Measurements from ENCODE around the gene BICRAL. TPM values are rescaled to one million over a fixed set of nuclear protein-coding genes. Genes with fewer than 3 reads are reported as not detected.

BICRAL gene
- total and polyA plus RNA-seq, 2 donors (not counting 1 experiment from before 2014, with no cell fraction given) = 6.9 to 11.5 TPM

DNA sequence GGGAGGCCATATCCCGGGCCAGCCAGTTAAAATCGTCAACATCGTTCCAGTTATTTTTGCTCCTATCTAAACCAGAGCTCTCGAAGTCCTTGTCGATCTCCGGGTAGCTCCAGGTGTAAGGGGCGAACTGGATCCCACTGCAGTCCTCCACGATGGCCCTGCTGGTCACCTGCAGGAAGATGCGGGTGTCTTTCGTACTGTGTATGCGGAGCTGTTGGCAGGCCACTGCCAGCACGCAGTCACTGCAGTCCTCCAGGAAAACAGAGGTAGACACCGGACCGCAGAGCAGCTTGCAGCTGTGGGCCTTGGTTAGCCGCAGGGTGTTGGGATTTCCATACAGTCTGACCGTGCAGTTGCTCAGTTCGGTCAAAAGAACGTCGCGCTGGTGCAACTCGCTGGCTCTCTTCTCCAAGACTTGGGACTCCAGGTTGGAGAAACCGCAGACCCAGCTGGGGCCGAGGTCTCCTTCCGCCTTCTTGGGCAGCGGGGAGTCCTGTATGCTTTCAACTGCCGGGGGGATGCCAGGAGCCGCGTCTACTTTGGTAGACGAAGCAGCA is 36.7 kb upstream of the BICRAL start:
- peak overlapping the region; percentile 78 to 98 (median 98) for H3K4me3 ChIP-seq (replicated peaks in 1 of 4; ENCODE audit: control extremely low read depth in 1 of 4, insufficient read depth in 1 of 4, low read depth in 3 of 4, low read length in 4 of 4)
- H3K36me3 ChIP-seq (ENCODE audit: control insufficient read depth, insufficient read depth, low read length) = no peaks in the 10 kb centered on the region
- H3K4me2 ChIP-seq (ENCODE audit: extremely low read depth, insufficient read depth, low read length) = peak overlapping the region; percentile 72
- no peak overlapping the region for H2AFZ ChIP-seq (ENCODE audit: low read length)
- peak overlapping the region; percentile 95 for H3K27ac ChIP-seq (ENCODE audit: insufficient read depth, low read length)
- H3K9me3 ChIP-seq (ENCODE audit: control insufficient read depth, insufficient read depth, low read depth, low read length) = no peaks in the 10 kb centered on the region
- peak; percentile 19 to 43 for DNase-seq (ENCODE audit: low read depth in 2 of 2)
- no peak for TF ChIP-seq EZH2 (IDR thresholded peaks at IDR 0.05; ENCODE audit: low read length, missing control alignments)
- TF ChIP-seq, protein P1, sequence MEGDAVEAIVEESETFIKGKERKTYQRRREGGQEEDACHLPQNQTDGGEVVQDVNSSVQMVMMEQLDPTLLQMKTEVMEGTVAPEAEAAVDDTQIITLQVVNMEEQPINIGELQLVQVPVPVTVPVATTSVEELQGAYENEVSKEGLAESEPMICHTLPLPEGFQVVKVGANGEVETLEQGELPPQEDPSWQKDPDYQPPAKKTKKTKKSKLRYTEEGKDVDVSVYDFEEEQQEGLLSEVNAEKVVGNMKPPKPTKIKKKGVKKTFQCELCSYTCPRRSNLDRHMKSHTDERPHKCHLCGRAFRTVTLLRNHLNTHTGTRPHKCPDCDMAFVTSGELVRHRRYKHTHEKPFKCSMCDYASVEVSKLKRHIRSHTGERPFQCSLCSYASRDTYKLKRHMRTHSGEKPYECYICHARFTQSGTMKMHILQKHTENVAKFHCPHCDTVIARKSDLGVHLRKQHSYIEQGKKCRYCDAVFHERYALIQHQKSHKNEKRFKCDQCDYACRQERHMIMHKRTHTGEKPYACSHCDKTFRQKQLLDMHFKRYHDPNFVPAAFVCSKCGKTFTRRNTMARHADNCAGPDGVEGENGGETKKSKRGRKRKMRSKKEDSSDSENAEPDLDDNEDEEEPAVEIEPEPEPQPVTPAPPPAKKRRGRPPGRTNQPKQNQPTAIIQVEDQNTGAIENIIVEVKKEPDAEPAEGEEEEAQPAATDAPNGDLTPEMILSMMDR (conservative IDR thresholded peaks at IDR 0.05 in 1 of 2, IDR thresholded peaks at IDR 0.05 in 1 of 2; ENCODE audit: low read depth in 1 of 2, low read length in 2 of 2) = no peak
- H3K79me2 ChIP-seq (ENCODE audit: control insufficient read depth, insufficient read depth, low read length) = peaks cover 21% of the 10 kb centered on the region
- H3K4me1 ChIP-seq (ENCODE audit: control insufficient read depth, extremely low read depth, insufficient read depth, low read length) = peaks cover 9% of the 10 kb centered on the region
- no peaks in the 10 kb centered on the region for H4K20me1 ChIP-seq (ENCODE audit: control insufficient read depth, extremely low read depth, insufficient read depth, low read length)
- no peaks in the 10 kb centered on the region for H3K27me3 ChIP-seq (ENCODE audit: control insufficient read depth, insufficient read depth, low read length)
- peak overlapping the region; percentile 95 for H3K9ac ChIP-seq (ENCODE audit: insufficient read depth, low read length)

DNA sequence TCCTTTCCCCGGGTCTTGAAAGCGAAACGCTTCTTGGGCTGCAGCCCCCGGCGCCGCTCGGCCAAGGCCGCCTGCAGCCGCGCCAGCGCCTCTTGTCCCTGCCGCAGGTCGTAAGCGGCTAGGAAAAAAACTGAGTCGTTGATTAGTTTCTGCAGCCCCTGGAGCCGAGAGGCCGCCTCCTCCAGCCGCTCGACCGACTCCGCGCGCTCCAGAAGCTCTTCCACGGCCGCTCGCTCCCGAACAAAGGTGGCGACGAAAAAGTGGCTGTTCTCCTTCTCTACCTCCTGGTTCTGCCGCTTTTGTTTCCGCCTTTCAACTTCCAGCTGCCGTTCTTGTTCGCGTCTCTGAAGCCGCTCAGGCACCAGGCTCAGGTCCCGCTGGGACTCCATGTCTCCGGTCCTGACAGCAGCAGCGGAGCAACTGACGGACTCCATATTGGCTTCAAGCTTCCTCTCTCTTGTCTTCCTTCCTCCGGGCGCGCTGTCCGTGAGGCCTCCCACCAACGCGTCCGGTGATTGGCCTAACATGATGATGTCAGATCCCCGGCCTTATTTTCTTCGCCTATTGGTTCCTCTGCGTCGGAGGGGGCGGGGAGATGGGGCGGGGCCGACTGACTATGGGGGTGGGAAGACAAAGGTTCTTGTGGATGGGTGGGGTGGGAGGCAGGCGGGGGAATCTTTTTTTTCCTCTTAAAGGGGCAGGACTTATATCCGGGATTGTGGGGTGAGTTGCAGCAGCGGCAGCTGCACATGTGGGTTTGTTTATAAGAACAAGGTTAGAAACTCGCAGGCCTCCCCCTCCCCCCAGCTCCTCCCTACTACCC is 36.0 kb upstream of the BICRAL start, which contains the start of gene TBCC:
Gene TBCC, minus strand, starts transcription at position 464 of the 823 bp plus-strand sequence. Its CDS starts 30 bp downstream, at position 434.
- Histone ChIP-seq H3K27me3 (ENCODE audit: control insufficient read depth, insufficient read depth, low read length) (no peaks in the 10 kb centered on the region), H3K4me2 (ENCODE audit: extremely low read depth, insufficient read depth, low read length) (peak within 1 kb of the TSS; percentile 86), H3K9ac (ENCODE audit: insufficient read depth, low read length) (peak within 1 kb of the TSS; percentile 95), H3K27ac (ENCODE audit: insufficient read depth, low read length) (peak within 1 kb of the TSS; percentile 95), H3K4me1 (ENCODE audit: control insufficient read depth, extremely low read depth, insufficient read depth, low read length) (peaks cover 9% of the 10 kb centered on the region), H3K79me2 (ENCODE audit: control insufficient read depth, insufficient read depth, low read length) (peaks cover 21% of the 10 kb centered on the region), H3K4me3 (replicated peaks in 1 of 4; ENCODE audit: control extremely low read depth in 1 of 4, insufficient read depth in 1 of 4, low read depth in 3 of 4, low read length in 4 of 4) (peak within 1 kb of the TSS; percentile 80 to 98 (median 98)), H3K9me3 (ENCODE audit: control insufficient read depth, insufficient read depth, low read depth, low read length) (no peaks in the 10 kb centered on the region), H4K20me1 (ENCODE audit: control insufficient read depth, extremely low read depth, insufficient read depth, low read length) (no peaks in the 10 kb centered on the region), H2AFZ (ENCODE audit: low read length) (peak within 1 kb of the TSS; percentile 93), H3K36me3 (ENCODE audit: control insufficient read depth, insufficient read depth, low read length) (no peaks in the 10 kb centered on the region)
- TF ChIP-seq, protein P1 (conservative IDR thresholded peaks at IDR 0.05 in 1 of 2, IDR thresholded peaks at IDR 0.05 in 1 of 2; ENCODE audit: low read depth in 1 of 2, low read length in 2 of 2) = no peak
- TF ChIP-seq EZH2 (IDR thresholded peaks at IDR 0.05; ENCODE audit: low read length, missing control alignments) = no peak
- peak; percentile 99 for DNase-seq (ENCODE audit: low read depth in 2 of 2)
